Heart right ventricle (tissue), 16 donors: ENCODE measurements around the gene SUGCT. TPM values are rescaled to one million over a fixed set of nuclear protein-coding genes. Genes with fewer than 3 reads are reported as not detected.
A peak's percentile ranks its signal among the peaks of the same experiment; 100 is the strongest.

ENCODE experiments used
- ATAC-seq, 8 donors: fragments of 200-7000 bp; cut with Tn5 transposase; one replicate each; pipeline ENCODE4 v1.9.1; 2020; ENCODE audit warnings: mild to moderate bottlenecking in 8 of 8, moderate library complexity in 8 of 8, moderate number of reproducible peaks in 1 of 8
- DNase-seq, 2 donors: peaks; one replicate each; pipeline ENCODE4 v3.0.0-alpha.2; 2020
- H3K27ac ChIP-seq, 10 donors: fragments of 200-600 bp; sonication (generic) in 2 of 10; one replicate each; pipeline versions ENCODE4 v1.5.0 to v1.8.0; 2020 to 2022; ENCODE audit warnings: mild to moderate bottlenecking in 3 of 10
- H3K27me3 ChIP-seq, 7 donors: fragments of 200-600 bp; one replicate each; pipeline ENCODE4 v1.8.0; 2021 to 2022; ENCODE audit warnings: mild to moderate bottlenecking in 2 of 7
- H3K36me3 ChIP-seq, 9 donors: fragments of 200-600 bp; sonication (generic) in 1 of 9; one replicate each; pipeline versions ENCODE4 v1.5.0 to v1.8.0; 2020 to 2022; ENCODE audit warnings: mild to moderate bottlenecking in 2 of 9
- H3K4me1 ChIP-seq, 9 donors: fragments of 200-600 bp; sonication (generic) in 1 of 9; one replicate each; pipeline versions ENCODE4 v1.5.0 to v1.8.0; 2020 to 2022; ENCODE audit warnings: mild to moderate bottlenecking in 4 of 9
- H3K4me3 ChIP-seq, 10 donors: fragments of 200-600 bp; sonication (generic) in 2 of 10; one replicate each; pipeline versions ENCODE4 v1.5.0 to v1.8.0; 2020 to 2022; ENCODE audit warnings: mild to moderate bottlenecking in 7 of 10, moderate library complexity in 2 of 10
- H3K9me3 ChIP-seq, 11 donors: fragments of 200-600 bp in 10 of 11; sonication (generic) in 2 of 11; one replicate each; pipeline versions ENCODE4 v1.5.0 to v1.8.0; 2013 to 2022; ENCODE audit warnings: mild to moderate bottlenecking in 2 of 11, control low read depth in 1 of 11, moderate library complexity in 1 of 11
- WGBS, 2 donors: extraction: QIAGEN DNeasy Blood & Tissue Kit; methylation state at CpG; one replicate each; pipeline ENCODE4 v1.1.7; 2013; ENCODE audit warnings: inconsistent platforms in 1 of 2; 5-methylcytosine and 5-hydroxymethylcytosine counted together
- intact Hi-C, 10 donors: fragments of 100-400 bp; cut with DNase I; formaldehyde crosslinking; loops; one replicate each; pipeline versions ENCODE4 v1.11.1 to v1.14.2; 2022
- polyA plus RNA-seq, 2 donors: library from polyadenylated mRNA; stranded (reverse); fragments of 200-250 nt; gene quantifications; one replicate each; pipeline ENCODE4 v1.2.3, GENCODE V29; 2013
- total RNA-seq, 10 donors: library from RNA; stranded (reverse); fragmentation: NEBNext Ultra II Directional in 3 of 10; extraction: Animal tissue kit (Norgen Biotek cat#: 25700) in 3 of 10; gene quantifications; one replicate each; pipeline versions ENCODE4 v1.2.1 to v1.2.4, GENCODE V29; 2021 to 2023
- TF ChIP-seq, protein P1 (sequence below), 9 donors: fragments of 200-600 bp; sonication (generic) in 2 of 9; IDR thresholded peaks; one replicate each; pipeline versions ENCODE4 v1.5.0 to v1.8.0; 2021 to 2022; ENCODE audit warnings: antibody characterized with exemption in 9 of 9, mild to moderate bottlenecking in 5 of 9, moderate library complexity in 1 of 9
- donor health status: Arrhythmogenic right ventricular cardiomyopathy.
- donor health status: ischemic (EF 13 %, LVEDD 7.1; RV severe dilation, severe dysfunction).
- donor health status: healthy with polysubstance abuse.
- donor health status: DM: no; HTN: yes; CAD: no.
- donor health status: DM: no; HTN: no; CAD: no.
- donor health status: ischemic (EF 25% LVEDD 6.9; RV normal size, moderate dysfunction).
- donor health status: ischemic (EF 25% LVEDD 5.7; RV mildly dilated, moderate dysfunction).
- donor health status: healthy.
- donor health status: DM: yes; HTN: yes; CAD: no.
- donor health status: Ischemic cardiomyopathy.
- donor health status: ischemic (EF 35%, LVEDD 5.7; RV mildly dilated, moderate dysfunction).
- donor health status: nonischemic (EF 11% LVEDD 7.7; RV severe dilation, severe dysfunction).
- donor health status: DM: yes; HTN: yes; CAD: no.
- donor health status: PGD.
- donor health status: ischemic (EF 29% LVEDD 5.4; RV normal size, mild dysfunction).
- donor health status: nonischemic (EF 23%, LVEDD 6.1; RV moderate dilation, normal function).

The SUGCT gene
- total and polyA plus RNA-seq, 12 donors, result 1.2 to 8.1 (median 6.1) TPM

DNA sequence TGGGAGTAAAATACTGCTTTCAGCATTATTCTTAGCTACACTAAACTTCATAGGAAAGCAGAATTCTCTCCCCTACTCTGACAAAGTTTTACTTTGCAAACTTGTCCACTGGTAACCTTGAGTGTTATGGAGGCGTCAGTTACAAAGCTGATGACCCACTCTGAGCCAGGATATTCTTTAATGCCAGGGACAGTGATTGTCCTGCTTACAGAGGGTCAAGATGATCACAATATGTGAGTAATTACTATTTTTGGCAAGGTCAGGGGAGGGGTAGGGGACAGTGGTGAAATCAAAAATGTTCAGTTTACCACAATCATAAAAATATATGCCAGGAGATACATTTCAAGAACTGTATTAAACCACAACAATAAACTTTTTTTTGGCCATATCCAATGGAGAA, 520.6 kb downstream of the SUGCT start:
- H3K27me3 ChIP-seq, result no peaks in the 10 kb centered on the region
- TF ChIP-seq, protein P1, sequence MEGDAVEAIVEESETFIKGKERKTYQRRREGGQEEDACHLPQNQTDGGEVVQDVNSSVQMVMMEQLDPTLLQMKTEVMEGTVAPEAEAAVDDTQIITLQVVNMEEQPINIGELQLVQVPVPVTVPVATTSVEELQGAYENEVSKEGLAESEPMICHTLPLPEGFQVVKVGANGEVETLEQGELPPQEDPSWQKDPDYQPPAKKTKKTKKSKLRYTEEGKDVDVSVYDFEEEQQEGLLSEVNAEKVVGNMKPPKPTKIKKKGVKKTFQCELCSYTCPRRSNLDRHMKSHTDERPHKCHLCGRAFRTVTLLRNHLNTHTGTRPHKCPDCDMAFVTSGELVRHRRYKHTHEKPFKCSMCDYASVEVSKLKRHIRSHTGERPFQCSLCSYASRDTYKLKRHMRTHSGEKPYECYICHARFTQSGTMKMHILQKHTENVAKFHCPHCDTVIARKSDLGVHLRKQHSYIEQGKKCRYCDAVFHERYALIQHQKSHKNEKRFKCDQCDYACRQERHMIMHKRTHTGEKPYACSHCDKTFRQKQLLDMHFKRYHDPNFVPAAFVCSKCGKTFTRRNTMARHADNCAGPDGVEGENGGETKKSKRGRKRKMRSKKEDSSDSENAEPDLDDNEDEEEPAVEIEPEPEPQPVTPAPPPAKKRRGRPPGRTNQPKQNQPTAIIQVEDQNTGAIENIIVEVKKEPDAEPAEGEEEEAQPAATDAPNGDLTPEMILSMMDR (IDR thresholded peaks at IDR 0.05), result no peak
- no peak overlapping the region for H3K27ac ChIP-seq
- 89 to 97% methylated on average over 1 of the region's 1 CpG for WGBS, 2 donors
- no peak for ATAC-seq
- H3K4me3 ChIP-seq, result no peak overlapping the region
- no peak for DNase-seq
- peaks cover 0 to 11% (median 0%) of the 10 kb centered on the region in 9 donors for H3K4me1 ChIP-seq
- peaks cover 0 to 9% (median 0%) of the 10 kb centered on the region in 11 donors for H3K9me3 ChIP-seq
- intact Hi-C loops, result no loop called here
- no peaks in the 10 kb centered on the region for H3K36me3 ChIP-seq

DNA sequence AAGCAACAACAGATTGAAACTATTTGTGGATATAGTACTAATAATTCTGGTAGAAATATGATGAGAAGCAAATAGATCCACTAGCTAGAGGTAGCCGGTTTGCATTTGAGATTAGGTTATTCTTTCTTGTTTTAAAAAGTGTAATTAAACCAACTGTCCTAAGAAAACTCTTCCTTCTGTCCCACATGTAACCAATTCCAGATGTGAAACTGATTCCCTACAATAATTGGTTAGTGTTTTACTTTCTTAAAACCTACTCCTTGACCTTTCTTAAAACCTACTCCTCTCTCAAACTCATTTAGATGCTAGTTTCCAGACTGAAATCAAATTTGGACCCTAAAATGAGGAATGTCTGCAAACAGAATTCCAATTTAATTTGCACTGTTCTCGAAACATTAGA, 521.5 kb downstream of the SUGCT start:
- ATAC-seq (no peak), DNase-seq (no peak)
- H3K36me3 ChIP-seq, result no peaks in the 10 kb centered on the region
- intact Hi-C loops, result no loop called here
- no peak overlapping the region for H3K27ac ChIP-seq
- H3K9me3 ChIP-seq, result peaks cover 0 to 2% (median 0%) of the 10 kb centered on the region in 11 donors
- no peak overlapping the region for H3K4me3 ChIP-seq
- peaks cover 0 to 11% (median 0%) of the 10 kb centered on the region in 9 donors for H3K4me1 ChIP-seq
- TF ChIP-seq, protein P1 (IDR thresholded peaks at IDR 0.05), result no peak
- H3K27me3 ChIP-seq, result no peaks in the 10 kb centered on the region
- WGBS, 2 donors, result 92 to 96% methylated on average over 2 of the region's 2 CpGs

DNA sequence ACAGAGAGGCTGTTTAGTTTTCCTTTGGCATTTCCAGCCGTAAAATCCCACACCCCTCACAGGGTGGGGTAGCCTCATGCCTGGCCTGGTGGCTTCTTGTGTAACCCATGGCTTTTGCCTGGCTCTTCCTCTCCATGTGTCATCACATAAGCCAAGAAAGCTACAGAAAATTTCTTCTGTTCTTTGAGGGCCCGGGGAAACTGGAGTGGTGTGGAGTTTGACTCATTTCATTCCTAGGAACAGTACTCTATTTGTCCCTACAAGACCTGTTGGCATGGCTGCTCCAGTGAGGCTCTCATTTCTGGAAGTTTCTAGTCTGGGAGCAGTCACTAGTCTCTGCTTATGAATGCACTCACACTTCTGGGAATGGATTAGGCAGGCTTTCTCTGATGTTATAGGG, 523.9 kb downstream of the SUGCT start:
- Histone ChIP-seq H3K27ac (no peak overlapping the region), H3K4me3 (no peak overlapping the region), H3K36me3 (no peaks in the 10 kb centered on the region), H3K9me3 (no peaks in the 10 kb centered on the region), H3K27me3 (no peaks in the 10 kb centered on the region), H3K4me1 (peaks cover 0 to 11% (median 0%) of the 10 kb centered on the region in 9 donors)
- ATAC-seq (peak in 2 of 8 donors; percentile 31 to 32), DNase-seq (no peak)
- WGBS, 2 donors, result 82 to 86% methylated on average over 2 of the region's 2 CpGs
- TF ChIP-seq, protein P1 (IDR thresholded peaks at IDR 0.05), result no peak
- intact Hi-C loops, result loop anchor here in 1 of 10 donors (2.0 kb wide), 1 partner anchor 58 kb away; no protein-coding TSS in a partner anchor

DNA sequence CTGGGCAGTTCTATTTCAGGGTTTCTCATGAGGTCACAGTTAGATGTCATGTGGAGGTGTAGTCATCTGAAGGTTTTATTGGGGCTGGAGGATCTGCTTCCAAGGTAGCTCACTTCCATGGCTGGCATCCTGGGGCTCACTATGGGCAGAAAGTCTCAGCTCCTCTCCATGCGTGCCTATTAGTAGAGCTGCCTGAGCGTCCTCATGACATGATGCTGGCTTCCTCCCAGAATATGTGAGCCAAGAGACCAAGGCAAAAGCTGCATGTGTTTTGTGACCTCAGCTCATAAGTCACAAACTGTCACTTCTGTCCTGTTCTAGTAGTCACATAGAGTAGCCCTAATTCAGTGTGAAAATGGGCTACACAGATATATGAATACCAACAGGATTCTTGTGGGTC, 524.4 kb downstream of the SUGCT start:
- intact Hi-C loops, result loop anchor here in 1 of 10 donors (2.0 kb wide), 1 partner anchor 58 kb away; no protein-coding TSS in a partner anchor
- WGBS, 2 donors, result 33 to 43% methylated on average over 2 of the region's 2 CpGs
- Histone ChIP-seq H3K27me3 (no peaks in the 10 kb centered on the region), H3K36me3 (no peaks in the 10 kb centered on the region), H3K4me3 (no peak overlapping the region), H3K4me1 (peaks cover 0 to 11% (median 0%) of the 10 kb centered on the region in 9 donors), H3K27ac (no peak overlapping the region), H3K9me3 (no peaks in the 10 kb centered on the region)
- TF ChIP-seq, protein P1 (IDR thresholded peaks at IDR 0.05), result no peak
- DNase-seq, result peak in 1 of 2 donors; percentile 56
- peak; percentile 52 to 96 (median 84) for ATAC-seq
